ENCODE data around the gene PSMD1.

GRCh38 chr2:231190531-231191197 lies 134.0 kb downstream of the PSMD1 start:
- TF ChIP-seq POLR2A (IDR thresholded peaks at IDR 0.05) (no peak), CTCF (IDR thresholded peaks at IDR 0.05) (no peak)

All from esophagus squamous epithelium (tissue), 4 donors.